HG03060 (cell line): Measurements from ENCODE around the gene IQSEC1.
A peak's percentile ranks its signal among the peaks of the same experiment; 100 is the strongest.

Experiments used
- ATAC-seq: cut with Tn5 transposase; IDR thresholded peaks from one replicate; pipeline ENCODE4 v1.9.1; 2021; ENCODE audit warnings: low read depth, moderate number of reproducible peaks; ENCODE audit not compliant: unreplicated experiment

The IQSEC1 gene

GRCh38 chr3:12961007-12961696 is 112.1 kb downstream of the IQSEC1 start:
- ATAC-seq, result no peak

GRCh38 chr3:12960497-12960896 is 112.7 kb downstream of the IQSEC1 start:
- no peak for ATAC-seq

- ATAC-seq, result no peak
These were observed 113.3 kb downstream of the IQSEC1 start for GRCh38 chr3:12959838-12960378.

GRCh38 chr3:12959410-12959809 is 113.8 kb downstream of the IQSEC1 start:
- no peak for ATAC-seq

- ATAC-seq, result no peak
These were observed 115.1 kb downstream of the IQSEC1 start for GRCh38 chr3:12957824-12958792.

- ATAC-seq, result no peak
These were observed 115.9 kb downstream of the IQSEC1 start for GRCh38 chr3:12957339-12957738.

GRCh38 chr3:12956316-12956660 is 116.9 kb downstream of the IQSEC1 start:
- ATAC-seq, result no peak

GRCh38 chr3:12955651-12956315 is 117.4 kb downstream of the IQSEC1 start:
- ATAC-seq, result no peak

- ATAC-seq, result peak; percentile 58
These were observed 118.2 kb downstream of the IQSEC1 start for GRCh38 chr3:12954891-12955650.

GRCh38 chr3:12954180-12954579 is 119.0 kb downstream of the IQSEC1 start:
- ATAC-seq, result no peak

- no peak for ATAC-seq
These were observed 119.8 kb downstream of the IQSEC1 start for GRCh38 chr3:12953201-12953995.

- no peak for ATAC-seq
These were observed 120.7 kb downstream of the IQSEC1 start for GRCh38 chr3:12952343-12953200.

GRCh38 chr3:12948891-12949711 is 124.1 kb downstream of the IQSEC1 start:
- ATAC-seq, result no peak

- no peak for ATAC-seq
These were observed 124.9 kb downstream of the IQSEC1 start for GRCh38 chr3:12948371-12948770.

GRCh38 chr3:12947504-12948369 is 125.5 kb downstream of the IQSEC1 start:
- no peak for ATAC-seq

GRCh38 chr3:12946649-12947316 is 126.4 kb downstream of the IQSEC1 start:
- no peak for ATAC-seq
